Hematopoietic multipotent progenitor cell treated with erythropoietin and hydrocortisone succinate and interleukin-3 and kit ligand, for 8 days (in vitro differentiated cells): ENCODE data around the gene RNU6-9.
"Not testable (repeated sequence)": the region's sequence is repeated elsewhere in the genome, so short reads cannot be mapped to it uniquely, and the experiment has no call there.

Source experiments
- DNase-seq: peaks from one replicate; pipeline ENCODE4 v3.0.0-alpha.2; 2015

The RNU6-9 gene

GRCh38 chr19:892894-893689 lies at the start of gene RNU6-9, which contains the start of gene MED16:
TSS of gene RNU6-9 (plus strand) at chr19:893484.
TSS of gene MED16 (minus strand) at chr19:893187. CDS start at chr19:891131, 2,056 bp downstream.
- peak; percentile 94 for DNase-seq

GRCh38 chr19:843836-844545 lies 49.3 kb upstream of the RNU6-9 start:
- DNase-seq, result no peak

GRCh38 chr19:844546-844971 lies 48.7 kb upstream of the RNU6-9 start:
- DNase-seq, result no peak

GRCh38 chr19:845707-846521 lies 47.4 kb upstream of the RNU6-9 start:
- DNase-seq, result no peak

- DNase-seq, result no peak
Measured at GRCh38 chr19:848386-848921, 44.8 kb upstream of the RNU6-9 start.

- DNase-seq, result not testable (repeated sequence)
Measured at GRCh38 chr19:849195-849594, 44.1 kb upstream of the RNU6-9 start.

- peak; percentile 71 for DNase-seq
Measured at GRCh38 chr19:850221-850978, 42.9 kb upstream of the RNU6-9 start.

- no peak for DNase-seq
Measured at GRCh38 chr19:850979-851335, 42.3 kb upstream of the RNU6-9 start.

GRCh38 chr19:852136-853013 lies 40.9 kb upstream of the RNU6-9 start, which contains the start of gene ELANE:
TSS of gene ELANE (plus strand) at chr19:852303. CDS start at chr19:852329, 26 bp downstream.
- DNase-seq, result no peak

- no peak for DNase-seq
Measured at GRCh38 chr19:853014-853585, 40.2 kb upstream of the RNU6-9 start.

- DNase-seq, result not testable (repeated sequence)
Measured at GRCh38 chr19:853614-854220, 39.6 kb upstream of the RNU6-9 start.

- no peak for DNase-seq
Measured at GRCh38 chr19:854549-854948, 38.7 kb upstream of the RNU6-9 start.

- no peak for DNase-seq
Measured at GRCh38 chr19:855142-855541, 38.1 kb upstream of the RNU6-9 start.

- no peak for DNase-seq
Measured at GRCh38 chr19:855566-856120, 37.6 kb upstream of the RNU6-9 start.

- DNase-seq, result no peak
Measured at GRCh38 chr19:858284-858683, 35.0 kb upstream of the RNU6-9 start.

GRCh38 chr19:858868-859843 lies 34.1 kb upstream of the RNU6-9 start, which contains the start of gene CFD:
TSS of gene CFD (plus strand) at chr19:859664. CDS start at chr19:859690, 26 bp downstream.
- no peak for DNase-seq

- no peak for DNase-seq
Measured at GRCh38 chr19:861141-861755, 32.0 kb upstream of the RNU6-9 start.
